CD4-positive, CD25-positive, alpha-beta regulatory T cell (primary cell): Measurements from ENCODE around the gene DLX4. TPM values are rescaled to one million over a fixed set of nuclear protein-coding genes. Genes with fewer than 3 reads are reported as not detected.

ENCODE experiments used
- ATAC-seq, 2 donors: fragments of 150-1000 bp; cut with Tn5 transposase; one replicate each; pipeline ENCODE4 v1.10.0; 2021; ENCODE audit warnings: low read depth in 2 of 2, moderate number of reproducible peaks in 2 of 2, moderate library complexity in 1 of 2
- DNase-seq, 3 donors: peaks; one replicate each; pipeline versions ENCODE4 v3.0.0 to v3.0.0-alpha.2; 2012 to 2022; ENCODE audit warnings: mixed read lengths in 1 of 3
- H3K27ac ChIP-seq: one replicate; pipeline ENCODE4 v1.7.0; 2013; ENCODE audit warnings: mild to moderate bottlenecking, low read length; ENCODE audit not compliant: insufficient read depth, poor library complexity, severe bottlenecking
- H3K27me3 ChIP-seq: one replicate; pipeline ENCODE4 v1.7.0; 2013; ENCODE audit warnings: low read length; ENCODE audit not compliant: control insufficient read depth, insufficient read depth
- H3K36me3 ChIP-seq: one replicate; pipeline ENCODE4 v1.7.0; 2013; ENCODE audit warnings: mild to moderate bottlenecking, low read length, moderate library complexity; ENCODE audit not compliant: control insufficient read depth, insufficient read depth
- H3K4me1 ChIP-seq: 2 replicates; pipeline ENCODE4 v1.7.0; 2013; ENCODE audit warnings: mild to moderate bottlenecking, low read length; ENCODE audit not compliant: insufficient read depth, control insufficient read depth, poor library complexity, severe bottlenecking
- H3K4me3 ChIP-seq: one replicate; pipeline ENCODE4 v1.7.0; 2013; ENCODE audit warnings: low read depth, mild to moderate bottlenecking, low read length, moderate library complexity
- H3K9me3 ChIP-seq, 2 experiments: 1 replicate in 1 of 2; 2 replicates in 1 of 2; pipeline ENCODE4 v1.7.0; 2013; ENCODE audit warnings: low read length in 2 of 2, mild to moderate bottlenecking in 1 of 2, moderate library complexity in 1 of 2; ENCODE audit not compliant: control insufficient read depth in 2 of 2
- H3K27ac Mint-ChIP-seq, 3 donors: one replicate each; pipeline ENCODE4 v1.8.0; 2020 to 2022; ENCODE audit warnings: mild to moderate bottlenecking in 3 of 3, mixed read lengths in 3 of 3, moderate library complexity in 2 of 3
- H3K27me3 Mint-ChIP-seq: one replicate; pipeline ENCODE4 v1.8.0; 2022; ENCODE audit warnings: mild to moderate bottlenecking, mixed read lengths
- H3K36me3 Mint-ChIP-seq: one replicate; pipeline ENCODE4 v1.8.0; 2020; ENCODE audit warnings: mixed read lengths
- H3K4me1 Mint-ChIP-seq, 4 donors: one replicate each; pipeline ENCODE4 v1.8.0; 2020 to 2022; ENCODE audit warnings: mixed read lengths in 4 of 4, mild to moderate bottlenecking in 1 of 4
- H3K4me3 Mint-ChIP-seq, 4 donors: one replicate each; pipeline ENCODE4 v1.8.0; 2020 to 2022; ENCODE audit warnings: mild to moderate bottlenecking in 4 of 4, mixed read lengths in 4 of 4, moderate library complexity in 3 of 4
- H3K9me3 Mint-ChIP-seq, 7 donors: one replicate each; pipeline ENCODE4 v1.8.0; 2020 to 2022; ENCODE audit warnings: mixed read lengths in 7 of 7, mild to moderate bottlenecking in 3 of 7, moderate library complexity in 2 of 7
- polyA plus RNA-seq, 4 donors: library from polyadenylated mRNA; unstranded; fragments of 300-500 nt; fragmentation: Illumina TruSeq; gene quantifications; one replicate each; pipeline ENCODE4 v1.2.3, GENCODE V29; 2021
- total RNA-seq: library from RNA; stranded (reverse); gene quantifications from one replicate; pipeline ENCODE4 v1.2.3, GENCODE V29; 2022

DLX4 gene
- not detected for total RNA-seq
- not detected for polyA plus RNA-seq

GRCh38 chr17:49969134-49969759, at the start of gene DLX4:
Gene DLX4 (plus strand): TSS chr17:49969190. CDS start chr17:49969469, 279 bp downstream.
- Mint-ChIP-seq H3K4me3 (peak within 1 kb of the TSS; percentile 88 to 92 (median 89)), H3K4me1 (peaks cover 5 to 65% (median 23%) of the 10 kb centered on the region in 4 donors), H3K27ac (peak within 1 kb of the TSS in 2 of 3 donors; percentile 32 to 46), H3K9me3 (peaks cover 0 to 16% (median 1%) of the 10 kb centered on the region in 7 donors), H3K27me3 (peaks cover 90% of the 10 kb centered on the region), H3K36me3 (no peaks in the 10 kb centered on the region)
- H3K4me3 ChIP-seq, result peak within 1 kb of the TSS; percentile 64
- H3K9me3 ChIP-seq, result no peaks in the 10 kb centered on the region
- peaks cover 46% of the 10 kb centered on the region for H3K4me1 ChIP-seq
- no peaks in the 10 kb centered on the region for H3K36me3 ChIP-seq
- peaks cover 47% of the 10 kb centered on the region for H3K27me3 ChIP-seq
- peak in 2 of 3 donors; percentile 20 to 27 for DNase-seq
- H3K27ac ChIP-seq, result no peak within 1 kb of the TSS
- ATAC-seq, result no peak

- Mint-ChIP-seq H3K4me3 (no peak overlapping the region), H3K27me3 (peaks cover 16% of the 10 kb centered on the region), H3K9me3 (no peaks in the 10 kb centered on the region), H3K36me3 (no peaks in the 10 kb centered on the region), H3K27ac (peak overlapping the region in 1 of 3 donors; percentile 65), H3K4me1 (no peaks in the 10 kb centered on the region)
- DNase-seq (no peak), ATAC-seq (no peak)
- no peaks in the 10 kb centered on the region for H3K4me1 ChIP-seq
- no peak overlapping the region for H3K4me3 ChIP-seq
- no peaks in the 10 kb centered on the region for H3K36me3 ChIP-seq
- H3K27me3 ChIP-seq, result no peaks in the 10 kb centered on the region
- H3K9me3 ChIP-seq, result no peaks in the 10 kb centered on the region
- H3K27ac ChIP-seq, result no peak overlapping the region
Measured at GRCh38 chr17:49920030-49920769, 48.8 kb upstream of the DLX4 start.

- H3K9me3 ChIP-seq, result no peaks in the 10 kb centered on the region
- H3K27me3 ChIP-seq, result no peaks in the 10 kb centered on the region
- no peaks in the 10 kb centered on the region for H3K36me3 Mint-ChIP-seq
- no peaks in the 10 kb centered on the region for H3K36me3 ChIP-seq
- no peak overlapping the region for H3K27ac ChIP-seq
- H3K4me3 ChIP-seq, result no peak overlapping the region
- ATAC-seq (no peak), DNase-seq (no peak)
- H3K4me1 Mint-ChIP-seq, result no peaks in the 10 kb centered on the region
- H3K9me3 Mint-ChIP-seq, result no peaks in the 10 kb centered on the region
- H3K4me1 ChIP-seq, result no peaks in the 10 kb centered on the region
- H3K27me3 Mint-ChIP-seq, result peaks cover 21% of the 10 kb centered on the region
- no peak overlapping the region for H3K27ac Mint-ChIP-seq
- H3K4me3 Mint-ChIP-seq, result no peak overlapping the region
Measured at GRCh38 chr17:49922095-49922494, 46.9 kb upstream of the DLX4 start.

GRCh38 chr17:49924116-49924515, 44.9 kb upstream of the DLX4 start:
- H3K4me3 Mint-ChIP-seq, result no peak overlapping the region
- no peaks in the 10 kb centered on the region for H3K4me1 Mint-ChIP-seq
- H3K9me3 ChIP-seq, result no peaks in the 10 kb centered on the region
- no peaks in the 10 kb centered on the region for H3K36me3 ChIP-seq
- no peaks in the 10 kb centered on the region for H3K27me3 ChIP-seq
- no peak overlapping the region for H3K27ac Mint-ChIP-seq
- H3K36me3 Mint-ChIP-seq, result no peaks in the 10 kb centered on the region
- no peak overlapping the region for H3K27ac ChIP-seq
- H3K4me3 ChIP-seq, result no peak overlapping the region
- ATAC-seq (no peak), DNase-seq (no peak)
- no peaks in the 10 kb centered on the region for H3K4me1 ChIP-seq
- no peaks in the 10 kb centered on the region for H3K9me3 Mint-ChIP-seq
- H3K27me3 Mint-ChIP-seq, result peaks cover 15% of the 10 kb centered on the region

GRCh38 chr17:49924589-49924988, 44.4 kb upstream of the DLX4 start:
- H3K4me3 Mint-ChIP-seq, result no peak overlapping the region
- H3K36me3 ChIP-seq, result no peaks in the 10 kb centered on the region
- peaks cover 15% of the 10 kb centered on the region for H3K27me3 Mint-ChIP-seq
- H3K9me3 Mint-ChIP-seq, result no peaks in the 10 kb centered on the region
- no peaks in the 10 kb centered on the region for H3K27me3 ChIP-seq
- H3K36me3 Mint-ChIP-seq, result no peaks in the 10 kb centered on the region
- no peak overlapping the region for H3K4me3 ChIP-seq
- no peak overlapping the region for H3K27ac ChIP-seq
- H3K4me1 Mint-ChIP-seq, result no peaks in the 10 kb centered on the region
- ATAC-seq (no peak), DNase-seq (no peak)
- H3K4me1 ChIP-seq, result no peaks in the 10 kb centered on the region
- H3K9me3 ChIP-seq, result no peaks in the 10 kb centered on the region
- H3K27ac Mint-ChIP-seq, result no peak overlapping the region

- no peaks in the 10 kb centered on the region for H3K4me1 Mint-ChIP-seq
- no peaks in the 10 kb centered on the region for H3K27me3 ChIP-seq
- no peak overlapping the region for H3K27ac ChIP-seq
- no peak overlapping the region for H3K4me3 ChIP-seq
- DNase-seq (no peak), ATAC-seq (no peak)
- no peaks in the 10 kb centered on the region for H3K36me3 ChIP-seq
- H3K36me3 Mint-ChIP-seq, result no peaks in the 10 kb centered on the region
- no peaks in the 10 kb centered on the region for H3K9me3 ChIP-seq
- no peak overlapping the region for H3K27ac Mint-ChIP-seq
- H3K4me1 ChIP-seq, result no peaks in the 10 kb centered on the region
- H3K9me3 Mint-ChIP-seq, result no peaks in the 10 kb centered on the region
- H3K4me3 Mint-ChIP-seq, result no peak overlapping the region
- peaks cover 14% of the 10 kb centered on the region for H3K27me3 Mint-ChIP-seq
Measured at GRCh38 chr17:49925921-49926320, 43.1 kb upstream of the DLX4 start.

GRCh38 chr17:49926886-49927285, 42.1 kb upstream of the DLX4 start:
- Mint-ChIP-seq H3K9me3 (peaks cover 0 to 1% (median 0%) of the 10 kb centered on the region in 7 donors), H3K27ac (peak overlapping the region in 1 of 3 donors; percentile 26), H3K4me1 (no peaks in the 10 kb centered on the region), H3K4me3 (no peak overlapping the region), H3K27me3 (peaks cover 14% of the 10 kb centered on the region), H3K36me3 (no peaks in the 10 kb centered on the region)
- no peak overlapping the region for H3K4me3 ChIP-seq
- no peaks in the 10 kb centered on the region for H3K36me3 ChIP-seq
- no peak for DNase-seq
- no peaks in the 10 kb centered on the region for H3K4me1 ChIP-seq
- ATAC-seq, result no peak
- H3K27me3 ChIP-seq, result no peaks in the 10 kb centered on the region
- H3K27ac ChIP-seq, result no peak overlapping the region
- no peaks in the 10 kb centered on the region for H3K9me3 ChIP-seq
